Posterior cingulate gyrus (tissue), 11 donors: ENCODE data around the gene POLRMT.
A peak's percentile ranks its signal among the peaks of the same experiment; 100 is the strongest.
"Not testable (repeated sequence)": the region's sequence is repeated elsewhere in the genome, so short reads cannot be mapped to it uniquely, and the experiment has no call there.

Source experiments
- DNase-seq, 10 donors: peaks; one replicate each; pipeline versions ENCODE4 v3.0.0 to v3.0.0-alpha.2; 2020 to 2021; ENCODE audit warnings: mixed read lengths in 3 of 10
- intact Hi-C: fragments of 100-400 bp; cut with DNase I; formaldehyde crosslinking; loops from one replicate; pipeline ENCODE4 v1.15.1; 2023

The POLRMT gene

GRCh38 chr19:633068-633785 lies at the start of gene POLRMT:
Gene POLRMT, minus strand, starts transcription at chr19:633537. Its CDS starts 25 bp downstream, at chr19:633512.
- intact Hi-C loops, result no loop called here
- peak; percentile 93 to 99 (median 96) for DNase-seq

DNA sequence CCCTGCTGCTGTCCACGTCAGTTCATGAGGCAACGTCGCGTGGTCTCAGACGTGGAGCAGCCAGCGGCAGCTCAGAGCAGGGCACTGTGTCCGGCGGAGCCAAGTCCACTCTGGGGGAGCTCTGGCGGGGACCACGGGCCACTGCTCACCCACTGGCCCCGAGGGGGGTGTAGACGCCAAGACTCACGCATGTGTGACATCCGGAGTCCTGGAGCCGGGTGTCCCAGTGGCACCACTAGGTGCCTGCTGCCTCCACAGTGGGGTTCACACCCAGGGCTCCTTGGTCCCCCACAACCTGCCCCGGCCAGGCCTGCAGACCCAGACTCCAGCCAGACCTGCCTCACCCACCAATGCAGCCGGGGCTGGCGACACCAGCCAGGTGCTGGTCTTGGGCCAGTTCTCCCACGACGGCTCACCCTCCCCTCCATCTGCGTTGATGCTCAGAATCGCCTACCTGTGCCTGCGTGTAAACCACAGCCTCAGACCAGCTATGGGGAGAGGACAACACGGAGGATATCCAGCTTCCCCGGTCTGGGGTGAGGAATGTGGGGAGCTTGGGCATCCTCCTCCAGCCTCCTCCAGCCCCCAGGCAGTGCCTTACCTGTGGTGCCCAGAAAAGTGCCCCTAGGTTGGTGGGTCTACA lies 49.5 kb upstream of the POLRMT start:
- intact Hi-C loops, result no loop called here
- DNase-seq, result no peak

DNA sequence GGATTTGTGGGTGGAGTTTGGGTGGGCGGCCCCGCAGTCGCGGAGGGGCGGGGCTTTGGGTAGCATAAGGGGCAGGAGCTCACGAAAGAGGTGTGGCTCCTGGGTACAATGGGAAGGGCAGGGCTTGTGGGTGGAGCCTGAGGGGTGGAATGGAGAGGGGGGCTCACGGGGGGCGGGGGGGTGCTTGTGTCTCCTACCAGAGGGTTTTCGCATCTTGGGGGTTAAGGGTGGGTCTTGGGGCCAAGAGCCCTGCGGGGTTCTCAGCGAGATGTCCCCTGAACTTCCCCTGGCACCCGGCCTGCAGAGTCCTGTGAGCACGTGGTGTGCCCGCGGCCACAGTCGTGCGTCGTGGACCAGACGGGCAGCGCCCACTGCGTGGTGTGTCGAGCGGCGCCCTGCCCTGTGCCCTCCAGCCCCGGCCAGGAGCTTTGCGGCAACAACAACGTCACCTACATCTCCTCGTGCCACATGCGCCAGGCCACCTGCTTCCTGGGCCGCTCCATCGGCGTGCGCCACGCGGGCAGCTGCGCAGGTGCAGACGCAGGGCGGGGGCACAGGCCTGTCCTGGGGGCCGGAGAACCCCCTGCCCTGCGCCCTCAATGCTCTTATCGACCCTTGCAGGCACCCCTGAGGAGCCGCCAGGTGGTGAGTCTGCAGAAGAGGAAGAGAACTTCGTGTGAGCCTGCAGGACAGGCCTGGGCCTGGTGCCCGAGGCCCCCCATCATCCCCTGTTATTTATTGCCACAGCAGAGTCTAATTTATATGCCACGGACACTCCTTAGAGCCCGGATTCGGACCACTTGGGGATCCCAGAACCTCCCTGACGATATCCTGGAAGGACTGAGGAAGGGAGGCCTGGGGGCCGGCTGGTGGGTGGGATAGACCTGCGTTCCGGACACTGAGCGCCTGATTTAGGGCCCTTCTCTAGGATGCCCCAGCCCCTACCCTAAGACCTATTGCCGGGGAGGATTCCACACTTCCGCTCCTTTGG lies 48.0 kb upstream of the POLRMT start:
- intact Hi-C loops, result no loop called here

DNA sequence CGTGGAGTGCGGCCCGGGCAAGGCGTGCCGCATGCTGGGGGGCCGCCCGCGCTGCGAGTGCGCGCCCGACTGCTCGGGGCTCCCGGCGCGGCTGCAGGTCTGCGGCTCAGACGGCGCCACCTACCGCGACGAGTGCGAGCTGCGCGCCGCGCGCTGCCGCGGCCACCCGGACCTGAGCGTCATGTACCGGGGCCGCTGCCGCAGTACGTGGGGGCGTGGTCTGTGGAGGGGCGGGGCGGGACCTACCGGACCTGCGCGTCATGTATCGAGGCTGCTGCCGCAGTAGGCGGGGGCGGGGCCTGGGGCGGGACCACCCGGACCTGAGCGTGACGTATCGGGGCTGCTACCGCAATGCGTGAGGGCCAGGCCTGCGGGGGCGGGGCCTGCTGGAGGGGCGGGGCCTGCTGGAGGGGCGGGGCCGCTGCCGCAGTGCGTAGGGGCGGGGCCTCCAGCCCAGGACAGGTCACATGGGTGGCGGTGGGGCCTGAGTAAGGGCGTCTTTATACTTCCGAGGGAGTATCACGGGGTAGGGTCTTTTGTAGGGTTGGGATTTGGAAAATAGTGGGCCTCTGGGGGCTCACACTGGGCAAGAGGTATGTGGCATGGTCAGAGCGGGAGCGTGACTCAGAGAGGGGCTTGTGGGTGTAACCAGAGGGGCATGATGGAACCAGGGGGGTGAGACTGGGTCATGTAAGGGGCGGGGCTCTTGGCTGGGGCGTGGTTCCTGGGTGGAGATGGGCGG lies 47.1 kb upstream of the POLRMT start:
- peak; percentile 97 to 100 (median 99) for DNase-seq
- intact Hi-C loops, result no loop called here

More for the DNA sequence above, 48.0 kb upstream of the POLRMT start:
- DNase-seq, result peak in 9 of 10 donors; percentile 71 to 98 (median 80)

DNA sequence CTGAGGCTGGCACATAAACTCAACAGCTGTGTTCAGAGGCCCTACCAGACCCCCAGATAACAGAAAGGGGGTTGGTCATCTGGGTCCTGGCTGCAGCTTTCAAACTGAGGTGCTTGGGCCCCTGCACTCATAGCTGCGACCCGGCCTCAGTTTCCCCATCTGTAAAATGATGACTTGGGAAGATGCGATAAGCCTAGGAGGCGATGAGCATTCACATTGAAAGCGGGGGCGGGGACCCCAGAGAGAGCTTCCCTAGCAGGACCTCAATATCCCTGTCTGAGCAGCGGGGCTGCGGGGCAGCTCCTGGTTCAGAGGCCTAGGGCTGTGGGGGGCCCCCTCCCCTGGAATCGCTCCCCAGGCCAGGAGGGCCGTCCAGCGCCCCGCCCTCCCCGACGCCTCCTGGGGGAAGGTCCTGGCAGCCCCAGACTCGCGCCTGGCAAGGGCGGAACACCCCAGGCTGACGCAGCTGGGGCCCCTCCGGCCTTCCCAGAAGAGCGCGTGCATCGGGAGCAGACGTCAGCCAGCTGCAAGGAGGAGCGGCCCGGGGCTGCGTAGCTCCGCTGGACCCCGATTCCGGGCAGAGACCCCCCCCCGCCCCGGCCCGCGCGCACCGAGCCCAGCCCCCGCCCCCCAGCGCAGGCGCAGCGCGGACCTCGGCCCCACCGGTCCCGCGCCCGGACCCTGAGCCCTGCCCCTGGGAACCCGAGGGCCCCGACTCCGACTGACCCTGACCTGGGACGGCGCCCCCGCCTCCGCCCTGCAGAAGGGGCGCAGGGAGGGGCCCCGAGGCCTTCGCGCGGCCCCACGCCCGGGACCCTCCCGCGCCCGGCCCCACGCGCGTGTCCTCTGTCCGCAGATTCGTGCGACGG lies 46.3 kb upstream of the POLRMT start:
- DNase-seq, result peak in 3 of 10 donors; percentile 46 to 91 (median 52)
- intact Hi-C loops, result no loop called here

DNA sequence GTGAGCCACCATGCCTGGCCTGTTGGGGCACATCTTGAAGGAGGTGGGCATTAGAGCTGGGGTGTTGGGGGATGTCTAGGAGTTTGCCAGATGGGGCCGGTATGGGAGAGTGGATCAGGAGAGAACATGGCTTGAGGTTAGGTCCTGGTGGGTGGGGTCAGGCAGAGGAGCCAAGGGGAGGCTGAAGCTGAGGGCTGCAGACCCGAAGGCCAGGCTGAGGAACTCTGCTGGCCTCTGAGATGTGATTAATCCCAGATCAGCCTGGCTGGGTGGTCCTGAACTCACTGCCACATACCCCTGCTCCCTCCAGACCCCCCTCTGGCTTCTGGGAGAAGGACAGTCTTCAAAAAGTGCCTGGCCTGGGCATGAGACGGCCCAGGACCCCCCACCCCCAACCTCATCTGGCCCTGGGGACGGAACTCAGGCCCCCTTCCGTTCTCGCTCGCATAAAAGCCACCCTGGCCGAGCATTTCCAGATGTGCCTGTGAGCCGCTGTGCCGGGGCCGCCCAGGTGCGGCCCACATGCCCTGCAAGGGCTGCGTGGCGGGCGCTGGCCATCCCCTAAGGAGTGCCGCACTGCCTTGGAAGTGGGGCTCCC lies 45.6 kb upstream of the POLRMT start:
- DNase-seq, result no peak
- intact Hi-C loops, result no loop called here

DNA sequence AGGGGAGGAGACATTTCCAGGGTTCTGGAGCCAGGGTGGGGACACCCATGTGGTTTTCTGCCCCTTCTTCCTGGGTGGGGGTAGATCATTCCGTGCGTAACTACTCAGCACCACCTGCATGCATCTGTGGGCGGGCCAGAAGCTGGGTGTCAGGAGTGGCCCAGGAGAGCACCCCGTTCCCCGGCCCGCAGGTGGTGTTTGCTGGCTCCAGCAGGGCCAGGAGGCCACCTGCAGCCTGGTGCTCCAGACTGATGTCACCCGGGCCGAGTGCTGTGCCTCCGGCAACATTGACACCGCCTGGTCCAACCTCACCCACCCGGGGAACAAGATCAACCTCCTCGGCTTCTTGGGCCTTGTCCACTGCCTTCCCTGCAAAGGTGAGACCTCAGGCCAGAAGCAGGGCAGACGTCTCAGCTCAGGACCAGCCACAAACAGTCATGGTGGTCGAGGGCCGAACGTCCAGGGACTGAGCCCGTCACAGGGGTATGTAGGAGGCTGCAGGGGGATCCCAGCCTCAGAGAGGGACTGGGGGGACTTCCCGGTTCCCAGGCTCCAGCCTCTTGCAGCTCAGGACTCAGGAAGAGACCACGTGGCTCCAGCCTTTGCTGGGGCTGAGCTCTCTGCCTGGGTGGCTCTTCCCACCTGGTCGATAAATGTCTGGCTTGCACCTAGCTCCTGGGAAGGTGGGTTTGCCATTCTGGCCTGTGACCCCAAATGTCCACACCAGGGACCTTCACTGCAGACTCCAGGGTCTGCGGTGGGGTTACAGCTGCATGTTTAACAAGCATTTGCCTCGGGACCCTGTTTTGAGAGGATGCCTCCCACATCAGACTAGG lies 44.5 kb upstream of the POLRMT start:
- intact Hi-C loops, result no loop called here

GRCh38 chr19:677201-677600 lies 43.9 kb upstream of the POLRMT start:
- DNase-seq, result no peak
- intact Hi-C loops, result no loop called here

More for the DNA sequence above, 44.5 kb upstream of the POLRMT start:
- DNase-seq, result no peak

DNA sequence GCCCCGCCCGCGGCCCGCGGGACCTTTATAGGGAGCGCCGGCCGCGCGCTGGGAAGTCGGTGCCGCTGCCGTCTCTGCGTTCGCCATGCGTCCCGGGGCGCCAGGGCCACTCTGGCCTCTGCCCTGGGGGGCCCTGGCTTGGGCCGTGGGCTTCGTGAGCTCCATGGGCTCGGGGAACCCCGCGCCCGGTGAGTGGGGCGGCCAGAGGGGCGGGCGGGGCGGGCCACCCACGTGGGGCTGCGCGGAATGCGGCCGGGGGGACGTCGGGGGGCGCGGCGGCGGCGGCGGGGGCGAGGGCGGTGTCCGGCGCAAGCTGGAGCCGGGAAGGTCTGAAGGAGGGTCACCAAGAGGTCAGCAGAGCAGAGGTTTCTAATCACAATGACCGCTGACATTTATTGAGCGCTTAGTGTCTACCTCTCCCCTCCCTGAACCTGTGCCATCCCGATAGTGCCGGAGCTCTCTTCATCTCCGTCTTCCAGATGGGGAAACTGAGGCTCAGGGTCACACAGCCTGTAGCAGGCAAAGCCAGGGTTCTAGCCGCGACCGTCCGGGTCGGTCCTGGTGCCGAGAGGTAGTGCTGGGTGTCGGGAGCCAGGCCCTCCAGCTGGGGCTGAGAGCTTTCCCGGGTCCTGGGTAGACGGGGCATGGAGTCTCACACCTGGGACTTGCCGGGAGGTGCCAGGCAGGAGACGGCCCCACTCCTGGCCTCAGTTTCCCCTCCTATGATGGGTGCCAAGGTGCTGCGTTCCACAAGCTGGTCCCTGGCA lies 43.2 kb upstream of the POLRMT start, which contains the start of gene FSTL3:
Gene FSTL3, plus strand, starts transcription at position 54 of the 767 bp plus-strand sequence. Its CDS starts 32 bp downstream, at position 86.
- intact Hi-C loops, result no loop called here
- DNase-seq, result no peak

DNA sequence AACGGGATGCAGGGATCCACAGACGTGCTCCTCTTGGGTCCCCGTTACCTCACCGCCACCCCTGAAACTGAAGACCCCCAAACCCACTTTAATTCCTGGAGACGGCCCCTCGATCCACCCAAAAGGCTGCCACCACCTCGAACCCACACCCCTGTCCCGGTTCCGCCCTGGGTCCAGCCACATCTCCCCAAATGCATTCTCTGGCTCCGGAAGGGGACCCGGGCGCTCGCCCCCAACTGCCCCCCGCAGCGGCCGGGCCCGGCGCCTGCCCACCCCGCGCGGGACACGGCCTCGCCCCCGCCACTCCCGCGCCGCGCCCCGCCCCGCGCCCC lies 42.6 kb upstream of the POLRMT start:
- intact Hi-C loops, result no loop called here
- no peak for DNase-seq

- DNase-seq, result peak in 1 of 10 donors; percentile 68
- intact Hi-C loops, result no loop called here
Measured at GRCh38 chr19:674282-675151, 41.2 kb upstream of the POLRMT start.

DNA sequence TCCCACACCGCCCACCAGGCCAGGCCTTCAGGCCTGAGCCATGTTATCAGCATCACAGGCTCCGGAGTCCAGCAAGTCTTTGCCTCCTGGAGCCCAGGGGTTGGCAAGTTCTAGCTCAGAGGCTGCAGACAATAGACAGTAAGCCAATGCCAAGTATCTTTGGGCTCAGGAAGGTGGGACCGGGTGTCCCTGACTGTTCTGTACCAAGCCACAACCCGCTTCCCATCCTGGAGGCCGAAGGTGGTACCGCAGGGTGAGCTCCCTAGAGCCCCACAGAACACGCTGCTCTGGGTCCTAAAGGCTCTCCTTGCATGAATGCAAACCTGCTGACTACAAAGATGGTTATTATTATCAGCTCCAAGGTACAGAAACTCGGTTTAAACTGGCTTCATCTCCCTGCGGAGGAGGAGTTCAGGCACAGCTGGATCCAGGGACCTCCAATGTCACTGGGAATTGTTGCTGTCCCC lies 37.3 kb upstream of the POLRMT start:
- intact Hi-C loops, result no loop called here
- no peak for DNase-seq

GRCh38 chr19:668675-669434 lies 35.5 kb upstream of the POLRMT start:
- intact Hi-C loops, result loop anchor here (10.0 kb wide), 2 partner anchors 126 to 256 kb away; partner anchors contain the start of genes ARID3A and PTBP1
- not testable (repeated sequence) for DNase-seq

- intact Hi-C loops, result loop anchor here (10.0 kb wide), 2 partner anchors 128 to 258 kb away; partner anchors contain the start of genes ARID3A and PTBP1
- DNase-seq, result not testable (repeated sequence)
Measured at GRCh38 chr19:666985-667573, 33.7 kb upstream of the POLRMT start.
